GM12878 (cell line): ENCODE measurements around the gene YWHAQ.

ENCODE experiments used
- ATF2 ChIP-seq: IDR thresholded peaks from 2 replicates; pipeline ENCODE4 v1.6.1; 2012; ENCODE audit warnings: low read length, inconsistent platforms
- BCL3 ChIP-seq: IDR thresholded peaks from 2 replicates; pipeline ENCODE4 v1.6.1; 2011; ENCODE audit warnings: borderline replicate concordance, low read depth, mild to moderate bottlenecking, moderate library complexity, low read length; ENCODE audit not compliant: insufficient read depth, poor library complexity, severe bottlenecking
- CBX5 ChIP-seq: sonication (generic); IDR thresholded peaks from 2 replicates; pipeline ENCODE4 v1.6.1; 2016; ENCODE audit warnings: low read depth, moderate library complexity, mild to moderate bottlenecking, inconsistent platforms
- CHD2 ChIP-seq: IDR thresholded peaks from 2 replicates; pipeline ENCODE4 v1.6.1; 2011; ENCODE audit warnings: low read depth, low read length, improper control_type of control experiment, borderline replicate concordance
- CTCF ChIP-seq, 3 experiments: IDR thresholded peaks in 2 of 3; conservative IDR thresholded peaks in 1 of 3; 2 replicates each; pipeline ENCODE4 v1.5.1; 2011; ENCODE audit warnings: low read depth in 3 of 3, low read length in 3 of 3, mild to moderate bottlenecking in 3 of 3, control low read depth in 2 of 3, moderate library complexity in 2 of 3, inconsistent platforms in 1 of 3, mixed read lengths in 1 of 3; ENCODE audit not compliant: control insufficient read depth in 2 of 3, insufficient read depth in 1 of 3; ENCODE audit errors: extremely low read depth in 1 of 3
- E2F4 ChIP-seq: IDR thresholded peaks from 2 replicates; pipeline ENCODE4 v1.6.1; 2012; ENCODE audit warnings: low read depth, low read length, improper control_type of control experiment
- EGR1 ChIP-seq, 2 experiments: IDR thresholded peaks; 1 replicate in 1 of 2; 2 replicates in 1 of 2; pipeline ENCODE4 v1.6.1; 2011 to 2012; ENCODE audit warnings: low read depth in 2 of 2, low read length in 2 of 2, borderline replicate concordance in 1 of 2, mild to moderate bottlenecking in 1 of 2, moderate library complexity in 1 of 2
- MTA2 ChIP-seq: fragments of 450-650 bp; IDR thresholded peaks from 2 replicates; pipeline ENCODE4 v1.6.1; 2016; ENCODE audit warnings: low read depth, mild to moderate bottlenecking, moderate library complexity
- NBN ChIP-seq: fragments of 450-650 bp; IDR thresholded peaks from 2 replicates; pipeline ENCODE4 v1.6.1; 2016
- RFX5 ChIP-seq: IDR thresholded peaks from 2 replicates; pipeline ENCODE4 v1.6.1; 2011; ENCODE audit warnings: low read depth, low read length, improper control_type of control experiment
- SP1 ChIP-seq: IDR thresholded peaks from one replicate; pipeline ENCODE4 v1.6.1; 2011; ENCODE audit warnings: low read depth, low read length
- SPI1 ChIP-seq: IDR thresholded peaks from 2 replicates; pipeline ENCODE4 v1.6.1; 2011; ENCODE audit warnings: low read depth, mild to moderate bottlenecking, low read length, moderate library complexity, borderline replicate concordance; ENCODE audit not compliant: insufficient read depth
- STAT3 ChIP-seq: IDR thresholded peaks from 2 replicates; pipeline ENCODE4 v1.6.1; 2011; ENCODE audit warnings: low read depth, low read length, improper control_type of control experiment
- ZBTB11 ChIP-seq: fragments of 450-650 bp; formaldehyde crosslinking; IDR thresholded peaks from 2 replicates; pipeline ENCODE4 v1.5.0; 2022; ENCODE audit warnings: mild to moderate bottlenecking, missing genetic modification characterization

GRCh38 chr2:9657731-9658130, 26.9 kb upstream of the YWHAQ start:
- TF ChIP-seq EGR1 (IDR thresholded peaks at IDR 0.05; ENCODE audit: borderline replicate concordance in 1 of 2, low read depth in 2 of 2, low read length in 2 of 2) (no peak), SP1 (no peak), CTCF (IDR thresholded peaks at IDR 0.05 in 2 of 3, conservative IDR thresholded peaks at IDR 0.05 in 1 of 3; ENCODE audit: control insufficient read depth in 2 of 3, extremely low read depth in 1 of 3, insufficient read depth in 1 of 3, low read depth in 3 of 3, low read length in 3 of 3) (no peak), SPI1 (no peak), STAT3 (no peak), RFX5 (no peak), ATF2 (no peak), MTA2 (no peak), CHD2 (no peak), CBX5 (no peak), BCL3 (no peak), E2F4 (no peak), ZBTB11 (CRISPR knock-in tag) (no peak), NBN (no peak)
